ENCODE data around the gene FHIT.

Gene FHIT

DNA sequence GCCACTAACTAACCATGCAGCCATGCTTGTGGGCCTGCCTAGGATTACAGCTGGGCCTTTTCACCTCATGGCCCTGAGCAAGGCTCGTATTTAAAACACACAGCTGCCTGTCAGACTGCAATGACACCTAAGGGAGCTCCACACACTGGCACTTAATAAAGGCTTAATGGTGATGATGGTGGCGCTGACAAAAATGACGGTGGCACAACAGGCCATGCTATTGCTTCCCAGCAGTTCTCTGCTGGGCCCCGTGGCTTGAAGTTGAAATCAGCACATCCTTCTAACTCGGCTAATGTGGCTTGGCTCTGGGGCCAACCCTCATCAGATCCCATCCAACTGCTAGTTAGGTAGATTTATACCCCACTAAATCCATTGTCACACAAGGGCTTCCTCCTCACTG, 112.9 kb downstream of the FHIT start:
- Histone ChIP-seq H3K27me3 (replicated peaks; ENCODE audit: control insufficient read depth, insufficient read depth, low read length, poor library complexity, severe bottlenecking) (no peaks in the 10 kb centered on the region), H3K27ac (ENCODE audit: insufficient read depth, low read length, poor library complexity, severe bottlenecking) (no peak overlapping the region), H3K4me1 (ENCODE audit: control insufficient read depth, insufficient read depth, low read length, poor library complexity, severe bottlenecking) (no peaks in the 10 kb centered on the region), H3K36me3 (ENCODE audit: control insufficient read depth, insufficient read depth, low read length) (no peaks in the 10 kb centered on the region), H3K9me3 (ENCODE audit: control insufficient read depth, low read length) (no peaks in the 10 kb centered on the region), H3K4me3 (ENCODE audit: insufficient read depth, low read depth, low read length, poor library complexity, severe bottlenecking) (no peak overlapping the region)
- no peak for DNase-seq

DNA sequence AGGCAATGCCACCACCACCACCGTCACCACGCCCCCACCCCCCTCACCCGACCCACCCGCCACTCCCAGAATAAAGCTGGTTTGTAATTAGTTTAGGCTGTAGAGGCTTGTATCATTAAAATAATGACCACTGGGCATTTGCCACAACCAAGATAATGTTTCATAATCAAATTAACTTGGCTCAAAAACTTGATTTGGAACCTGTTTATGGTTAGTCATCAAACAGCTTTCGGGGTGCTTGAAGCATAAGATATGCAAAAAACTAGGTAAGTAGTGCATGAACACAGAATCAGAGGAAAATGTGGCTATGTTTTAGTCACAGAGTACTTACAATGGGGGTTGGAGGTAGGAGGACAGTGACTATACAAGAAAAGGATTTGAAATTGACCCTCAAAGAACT, 115.1 kb downstream of the FHIT start:
- no peaks in the 10 kb centered on the region for H3K27me3 ChIP-seq (replicated peaks; ENCODE audit: control insufficient read depth, insufficient read depth, low read length, poor library complexity, severe bottlenecking)
- no peaks in the 10 kb centered on the region for H3K9me3 ChIP-seq (ENCODE audit: control insufficient read depth, low read length)
- H3K27ac ChIP-seq (ENCODE audit: insufficient read depth, low read length, poor library complexity, severe bottlenecking): no peak overlapping the region
- no peak overlapping the region for H3K4me3 ChIP-seq (ENCODE audit: insufficient read depth, low read depth, low read length, poor library complexity, severe bottlenecking)
- no peak for DNase-seq
- no peaks in the 10 kb centered on the region for H3K4me1 ChIP-seq (ENCODE audit: control insufficient read depth, insufficient read depth, low read length, poor library complexity, severe bottlenecking)
- H3K36me3 ChIP-seq (ENCODE audit: control insufficient read depth, insufficient read depth, low read length): no peaks in the 10 kb centered on the region

DNA sequence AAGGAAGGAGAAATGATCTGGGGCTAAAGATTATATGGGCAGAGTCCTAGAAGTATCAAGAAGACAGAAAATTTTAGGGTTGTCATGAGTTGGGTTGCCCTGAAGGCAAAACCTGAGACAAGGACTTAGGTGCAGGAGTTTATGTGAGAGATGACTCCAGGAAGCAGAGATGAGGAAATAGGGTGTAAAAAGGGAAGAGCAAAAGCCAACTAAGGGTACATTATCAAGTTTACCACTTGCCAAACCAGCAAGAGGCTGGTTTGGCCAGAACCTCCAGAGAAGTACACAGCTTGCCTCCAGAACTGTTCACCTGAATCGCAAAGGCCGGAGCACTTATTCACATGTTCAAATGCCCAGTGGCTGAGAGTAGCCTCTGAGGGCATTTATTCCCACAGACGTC, 116.7 kb downstream of the FHIT start:
- H3K9me3 ChIP-seq (ENCODE audit: control insufficient read depth, low read length): no peaks in the 10 kb centered on the region
- H3K36me3 ChIP-seq (ENCODE audit: control insufficient read depth, insufficient read depth, low read length): no peaks in the 10 kb centered on the region
- H3K27me3 ChIP-seq (replicated peaks; ENCODE audit: control insufficient read depth, insufficient read depth, low read length, poor library complexity, severe bottlenecking): no peaks in the 10 kb centered on the region
- H3K27ac ChIP-seq (ENCODE audit: insufficient read depth, low read length, poor library complexity, severe bottlenecking): no peak overlapping the region
- DNase-seq: no peak
- H3K4me3 ChIP-seq (ENCODE audit: insufficient read depth, low read depth, low read length, poor library complexity, severe bottlenecking): no peak overlapping the region
- no peaks in the 10 kb centered on the region for H3K4me1 ChIP-seq (ENCODE audit: control insufficient read depth, insufficient read depth, low read length, poor library complexity, severe bottlenecking)

GRCh38 chr3:61132062-61132461, 119.2 kb downstream of the FHIT start:
- no peaks in the 10 kb centered on the region for H3K27me3 ChIP-seq (replicated peaks; ENCODE audit: control insufficient read depth, insufficient read depth, low read length, poor library complexity, severe bottlenecking)
- H3K36me3 ChIP-seq (ENCODE audit: control insufficient read depth, insufficient read depth, low read length): no peaks in the 10 kb centered on the region
- H3K9me3 ChIP-seq (ENCODE audit: control insufficient read depth, low read length): no peaks in the 10 kb centered on the region
- H3K4me3 ChIP-seq (ENCODE audit: insufficient read depth, low read depth, low read length, poor library complexity, severe bottlenecking): no peak overlapping the region
- no peaks in the 10 kb centered on the region for H3K4me1 ChIP-seq (ENCODE audit: control insufficient read depth, insufficient read depth, low read length, poor library complexity, severe bottlenecking)
- H3K27ac ChIP-seq (ENCODE audit: insufficient read depth, low read length, poor library complexity, severe bottlenecking): no peak overlapping the region
- DNase-seq: no peak

- Histone ChIP-seq H3K4me1 (ENCODE audit: control insufficient read depth, insufficient read depth, low read length, poor library complexity, severe bottlenecking) (no peaks in the 10 kb centered on the region), H3K27me3 (replicated peaks; ENCODE audit: control insufficient read depth, insufficient read depth, low read length, poor library complexity, severe bottlenecking) (no peaks in the 10 kb centered on the region), H3K4me3 (ENCODE audit: insufficient read depth, low read depth, low read length, poor library complexity, severe bottlenecking) (no peak overlapping the region), H3K27ac (ENCODE audit: insufficient read depth, low read length, poor library complexity, severe bottlenecking) (no peak overlapping the region), H3K9me3 (ENCODE audit: control insufficient read depth, low read length) (no peaks in the 10 kb centered on the region), H3K36me3 (ENCODE audit: control insufficient read depth, insufficient read depth, low read length) (no peaks in the 10 kb centered on the region)
- no peak for DNase-seq
These were observed 132.4 kb downstream of the FHIT start for GRCh38 chr3:61118830-61119229.

GRCh38 chr3:61117045-61117898, 134.0 kb downstream of the FHIT start:
- no peak for DNase-seq
- Histone ChIP-seq H3K27ac (ENCODE audit: insufficient read depth, low read length, poor library complexity, severe bottlenecking) (no peak overlapping the region), H3K4me1 (ENCODE audit: control insufficient read depth, insufficient read depth, low read length, poor library complexity, severe bottlenecking) (no peaks in the 10 kb centered on the region), H3K4me3 (ENCODE audit: insufficient read depth, low read depth, low read length, poor library complexity, severe bottlenecking) (no peak overlapping the region), H3K9me3 (ENCODE audit: control insufficient read depth, low read length) (no peaks in the 10 kb centered on the region), H3K27me3 (replicated peaks; ENCODE audit: control insufficient read depth, insufficient read depth, low read length, poor library complexity, severe bottlenecking) (no peaks in the 10 kb centered on the region), H3K36me3 (ENCODE audit: control insufficient read depth, insufficient read depth, low read length) (no peaks in the 10 kb centered on the region)

- H3K27me3 ChIP-seq (replicated peaks; ENCODE audit: control insufficient read depth, insufficient read depth, low read length, poor library complexity, severe bottlenecking): no peaks in the 10 kb centered on the region
- DNase-seq: no peak
- H3K27ac ChIP-seq (ENCODE audit: insufficient read depth, low read length, poor library complexity, severe bottlenecking): no peak overlapping the region
- H3K36me3 ChIP-seq (ENCODE audit: control insufficient read depth, insufficient read depth, low read length): no peaks in the 10 kb centered on the region
- H3K4me3 ChIP-seq (ENCODE audit: insufficient read depth, low read depth, low read length, poor library complexity, severe bottlenecking): no peak overlapping the region
- H3K9me3 ChIP-seq (ENCODE audit: control insufficient read depth, low read length): no peaks in the 10 kb centered on the region
- no peaks in the 10 kb centered on the region for H3K4me1 ChIP-seq (ENCODE audit: control insufficient read depth, insufficient read depth, low read length, poor library complexity, severe bottlenecking)
These were observed 136.8 kb downstream of the FHIT start for GRCh38 chr3:61114316-61114953.

- Histone ChIP-seq H3K4me1 (ENCODE audit: control insufficient read depth, insufficient read depth, low read length, poor library complexity, severe bottlenecking) (no peaks in the 10 kb centered on the region), H3K9me3 (ENCODE audit: control insufficient read depth, low read length) (no peaks in the 10 kb centered on the region), H3K4me3 (ENCODE audit: insufficient read depth, low read depth, low read length, poor library complexity, severe bottlenecking) (no peak overlapping the region), H3K27ac (ENCODE audit: insufficient read depth, low read length, poor library complexity, severe bottlenecking) (no peak overlapping the region), H3K27me3 (replicated peaks; ENCODE audit: control insufficient read depth, insufficient read depth, low read length, poor library complexity, severe bottlenecking) (no peaks in the 10 kb centered on the region), H3K36me3 (ENCODE audit: control insufficient read depth, insufficient read depth, low read length) (no peaks in the 10 kb centered on the region)
- no peak for DNase-seq
These were observed 139.4 kb downstream of the FHIT start for GRCh38 chr3:61111825-61112224.

GRCh38 chr3:61110576-61110975, 140.7 kb downstream of the FHIT start:
- no peak for DNase-seq
- H3K27ac ChIP-seq (ENCODE audit: insufficient read depth, low read length, poor library complexity, severe bottlenecking): no peak overlapping the region
- H3K27me3 ChIP-seq (replicated peaks; ENCODE audit: control insufficient read depth, insufficient read depth, low read length, poor library complexity, severe bottlenecking): no peaks in the 10 kb centered on the region
- H3K36me3 ChIP-seq (ENCODE audit: control insufficient read depth, insufficient read depth, low read length): no peaks in the 10 kb centered on the region
- no peak overlapping the region for H3K4me3 ChIP-seq (ENCODE audit: insufficient read depth, low read depth, low read length, poor library complexity, severe bottlenecking)
- no peaks in the 10 kb centered on the region for H3K9me3 ChIP-seq (ENCODE audit: control insufficient read depth, low read length)
- no peaks in the 10 kb centered on the region for H3K4me1 ChIP-seq (ENCODE audit: control insufficient read depth, insufficient read depth, low read length, poor library complexity, severe bottlenecking)

- Histone ChIP-seq H3K9me3 (ENCODE audit: control insufficient read depth, low read length) (no peaks in the 10 kb centered on the region), H3K4me1 (ENCODE audit: control insufficient read depth, insufficient read depth, low read length, poor library complexity, severe bottlenecking) (no peaks in the 10 kb centered on the region), H3K36me3 (ENCODE audit: control insufficient read depth, insufficient read depth, low read length) (no peaks in the 10 kb centered on the region), H3K27me3 (replicated peaks; ENCODE audit: control insufficient read depth, insufficient read depth, low read length, poor library complexity, severe bottlenecking) (no peaks in the 10 kb centered on the region), H3K4me3 (ENCODE audit: insufficient read depth, low read depth, low read length, poor library complexity, severe bottlenecking) (no peak overlapping the region), H3K27ac (ENCODE audit: insufficient read depth, low read length, poor library complexity, severe bottlenecking) (no peak overlapping the region)
- no peak for DNase-seq
These were observed 142.8 kb downstream of the FHIT start for GRCh38 chr3:61108247-61109019.
